ENCODE results near the gene EPB41L4A.

The EPB41L4A gene

GRCh38 chr5:112119508-112119907 lies 299.6 kb downstream of the EPB41L4A start:
- TF ChIP-seq EZH2 (optimal IDR thresholded peaks at IDR 0.05; ENCODE audit: low read depth, low read length) (no peak), EZH2phosphoT487 (IDR thresholded peaks at IDR 0.05; ENCODE audit: low read length) (no peak), CTCF (IDR thresholded peaks at IDR 0.05; ENCODE audit: low read length) (no peak)
- no peak overlapping the region for H2AFZ ChIP-seq (ENCODE audit: low read length)
- H4K20me1 ChIP-seq (ENCODE audit: insufficient read depth, low read length), result no peaks in the 10 kb centered on the region
- H3K4me1 ChIP-seq (ENCODE audit: low read length), result peaks cover 7% of the 10 kb centered on the region
- H3K79me2 ChIP-seq (ENCODE audit: low read length), result no peaks in the 10 kb centered on the region
- no peak overlapping the region for H3K4me2 ChIP-seq (ENCODE audit: low read depth, low read length)
- H3K4me3 ChIP-seq (ENCODE audit: low read length), result no peak overlapping the region
- no peak for DNase-seq
- H3K27me3 ChIP-seq (replicated peaks; ENCODE audit: insufficient read depth, low read length), result no peaks in the 10 kb centered on the region
- H3K9ac ChIP-seq (ENCODE audit: low read length), result no peak overlapping the region
- H3K9me2 ChIP-seq (replicated peaks; ENCODE audit: insufficient read depth, low read length), result no peaks in the 10 kb centered on the region
- no peaks in the 10 kb centered on the region for H3K9me3 ChIP-seq (replicated peaks; ENCODE audit: insufficient read depth, low read length)
- no peaks in the 10 kb centered on the region for H3K36me3 ChIP-seq (replicated peaks; ENCODE audit: insufficient read depth, low read length)
- no peak overlapping the region for H3K27ac ChIP-seq (ENCODE audit: low read length)
- H3F3A ChIP-seq (ENCODE audit: insufficient read depth, low read length), result no peaks in the 10 kb centered on the region

GRCh38 chr5:112117551-112117950 lies 301.5 kb downstream of the EPB41L4A start:
- Histone ChIP-seq H3K27me3 (replicated peaks; ENCODE audit: insufficient read depth, low read length) (no peaks in the 10 kb centered on the region), H3K4me2 (ENCODE audit: low read depth, low read length) (no peak overlapping the region), H3K36me3 (replicated peaks; ENCODE audit: insufficient read depth, low read length) (no peaks in the 10 kb centered on the region), H3K79me2 (ENCODE audit: low read length) (no peaks in the 10 kb centered on the region), H2AFZ (ENCODE audit: low read length) (no peak overlapping the region), H3K9me2 (replicated peaks; ENCODE audit: insufficient read depth, low read length) (no peaks in the 10 kb centered on the region), H3K4me3 (ENCODE audit: low read length) (no peak overlapping the region), H3F3A (ENCODE audit: insufficient read depth, low read length) (no peaks in the 10 kb centered on the region), H3K27ac (ENCODE audit: low read length) (no peak overlapping the region), H3K9me3 (replicated peaks; ENCODE audit: insufficient read depth, low read length) (no peaks in the 10 kb centered on the region), H4K20me1 (ENCODE audit: insufficient read depth, low read length) (no peaks in the 10 kb centered on the region), H3K4me1 (ENCODE audit: low read length) (peaks cover 7% of the 10 kb centered on the region), H3K9ac (ENCODE audit: low read length) (no peak overlapping the region)
- no peak for DNase-seq
- TF ChIP-seq CTCF (IDR thresholded peaks at IDR 0.05; ENCODE audit: low read length) (no peak), EZH2phosphoT487 (IDR thresholded peaks at IDR 0.05; ENCODE audit: low read length) (no peak), EZH2 (optimal IDR thresholded peaks at IDR 0.05; ENCODE audit: low read depth, low read length) (no peak)

- Histone ChIP-seq H3K9me3 (replicated peaks; ENCODE audit: insufficient read depth, low read length) (no peaks in the 10 kb centered on the region), H3F3A (ENCODE audit: insufficient read depth, low read length) (no peaks in the 10 kb centered on the region), H3K27me3 (replicated peaks; ENCODE audit: insufficient read depth, low read length) (no peaks in the 10 kb centered on the region), H3K9ac (ENCODE audit: low read length) (no peak overlapping the region), H3K4me1 (ENCODE audit: low read length) (peaks cover 7% of the 10 kb centered on the region), H3K36me3 (replicated peaks; ENCODE audit: insufficient read depth, low read length) (no peaks in the 10 kb centered on the region), H2AFZ (ENCODE audit: low read length) (no peak overlapping the region), H3K4me2 (ENCODE audit: low read depth, low read length) (0 out of 2 replicates have a peak overlapping the region, but pooled peaks have one; percentile 0), H3K79me2 (ENCODE audit: low read length) (no peaks in the 10 kb centered on the region), H3K4me3 (ENCODE audit: low read length) (no peak overlapping the region), H3K9me2 (replicated peaks; ENCODE audit: insufficient read depth, low read length) (no peaks in the 10 kb centered on the region), H3K27ac (ENCODE audit: low read length) (no peak overlapping the region), H4K20me1 (ENCODE audit: insufficient read depth, low read length) (no peaks in the 10 kb centered on the region)
- TF ChIP-seq CTCF (IDR thresholded peaks at IDR 0.05; ENCODE audit: low read length), result no peak
- no peak for TF ChIP-seq EZH2 (optimal IDR thresholded peaks at IDR 0.05; ENCODE audit: low read depth, low read length)
- TF ChIP-seq EZH2phosphoT487 (IDR thresholded peaks at IDR 0.05; ENCODE audit: low read length), result no peak
- peak; percentile 51 for DNase-seq
Measured at GRCh38 chr5:112116371-112116770, 302.7 kb downstream of the EPB41L4A start.
